ENCODE measurements around the gene MYO15B. TPM values are rescaled to one million over a fixed set of nuclear protein-coding genes. Genes with fewer than 3 reads are reported as not detected.

The MYO15B gene
- total and polyA plus RNA-seq, 2 donors (not counting 1 experiment from before 2014, with no cell fraction given) = 452 to 1,019 TPM

DNA sequence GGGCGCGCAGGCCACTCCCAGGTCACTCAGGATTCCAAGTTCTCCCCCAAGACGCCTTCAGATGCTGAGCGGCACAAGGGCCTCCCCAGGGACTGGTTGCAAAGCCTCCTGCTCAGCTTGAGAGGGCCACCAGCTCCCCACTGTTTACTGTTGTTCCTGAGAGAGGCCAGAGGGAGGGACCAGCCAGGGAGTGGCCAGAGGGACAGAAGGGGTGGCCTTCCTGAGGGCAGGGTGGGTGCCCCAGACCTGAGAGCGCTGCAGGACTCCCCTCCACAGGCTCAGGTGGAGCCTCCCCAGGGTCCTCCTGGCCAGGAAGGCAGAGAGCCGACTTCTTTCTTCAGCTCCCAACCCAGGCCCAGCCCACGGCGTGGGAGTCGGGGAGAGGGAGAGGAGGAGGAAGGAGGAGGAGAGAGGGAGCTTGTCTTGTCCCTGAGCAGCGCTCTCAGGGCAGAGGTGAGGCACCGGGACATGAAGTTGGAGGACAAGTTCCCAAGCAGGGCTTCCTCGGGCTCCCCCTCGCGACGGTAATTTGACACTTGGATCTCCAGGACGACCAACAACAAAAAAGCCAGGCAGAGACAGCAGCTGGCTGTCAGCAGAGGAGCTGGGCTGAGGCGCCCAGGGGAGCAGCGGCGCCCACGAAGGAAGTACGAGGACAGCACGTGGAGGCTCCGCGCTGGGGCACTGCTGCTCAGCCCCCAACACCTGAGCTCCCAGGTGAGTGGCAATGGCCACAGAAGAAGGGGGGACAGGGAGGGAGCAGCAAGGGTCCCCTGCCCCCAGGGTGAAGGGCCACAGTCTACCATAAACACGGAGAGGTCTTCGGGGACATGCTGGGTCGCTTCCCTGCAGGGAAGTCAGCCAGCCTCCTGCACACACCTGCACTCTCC is 46.1 kb downstream of the MYO15B start:
- Histone ChIP-seq H2AFZ (ENCODE audit: insufficient read depth, low read depth, low read length, poor library complexity, severe bottlenecking) (peak overlapping the region; percentile 36), H4K20me1 (ENCODE audit: control insufficient read depth, insufficient read depth, low read length, poor library complexity, severe bottlenecking) (peaks cover 9% of the 10 kb centered on the region), H3K4me1 (ENCODE audit: control insufficient read depth in 2 of 2, insufficient read depth in 2 of 2, low read length in 2 of 2) (peaks cover 9 to 18% of the 10 kb centered on the region in 2 donors), H3K4me3 (ENCODE audit: control extremely low read depth in 1 of 5, extremely low read depth in 1 of 5, insufficient read depth in 1 of 5, low read depth in 2 of 5, low read length in 4 of 5) (no peak overlapping the region), H3K36me3 (replicated peaks in 1 of 2; ENCODE audit: control extremely low read depth in 1 of 2, control insufficient read depth in 1 of 2, extremely low read depth in 1 of 2, insufficient read depth in 2 of 2, low read length in 1 of 2) (peaks cover 0 to 4% of the 10 kb centered on the region in 2 experiments), H3K27ac (ENCODE audit: low read length in 2 of 2) (no peak overlapping the region), H3K27me3 (replicated peaks in 1 of 4; ENCODE audit: control extremely low read depth in 1 of 4, control insufficient read depth in 3 of 4, insufficient read depth in 4 of 4, low read length in 3 of 4) (no peaks in the 10 kb centered on the region), H3K4me2 (replicated peaks; ENCODE audit: low read depth, low read length, poor library complexity, severe bottlenecking) (peak overlapping the region; percentile 68), H3K9me3 (ENCODE audit: control extremely low read depth in 1 of 3, control insufficient read depth in 2 of 3, insufficient read depth in 1 of 3, low read length in 2 of 3) (no peaks in the 10 kb centered on the region), H3K79me2 (ENCODE audit: control insufficient read depth, insufficient read depth, low read length) (no peaks in the 10 kb centered on the region), H3K9ac (ENCODE audit: low read length) (no peak overlapping the region)
- TF ChIP-seq EZH2 (IDR thresholded peaks at IDR 0.05; ENCODE audit: borderline replicate concordance, insufficient read depth, low read depth, low read length, poor library complexity, severe bottlenecking) (no peak), CTCF (IDR thresholded peaks at IDR 0.05) (peak; percentile 29)
- peak; percentile 32 for ATAC-seq (ENCODE audit: low read depth)
- ChIA-PET CTCF (interaction anchor here (0.8 to 19.7 kb wide), 41 partner anchors 10 to 676 kb away, joined by 3 to 389 read pairs (median 6); partner anchors contain the start of genes GALK1, RECQL5, SAP30BP and TMEM94), POLR2A (interaction anchor here (1.0 to 1.2 kb wide), 4 partner anchors 33 to 120 kb away, joined by 3 to 8 read pairs (median 4); partner anchors contain the start of genes RECQL5 and SAP30BP)
- Mint-ChIP-seq H3K27ac (no peak overlapping the region), H3K4me1 (peaks cover 13% of the 10 kb centered on the region), H3K27me3 (no peaks in the 10 kb centered on the region), H3K4me3 (no peak overlapping the region), H3K9me3 (ENCODE audit: insufficient read depth) (no peaks in the 10 kb centered on the region)
- intact Hi-C loops (cut with micrococcal nuclease) = loop anchor here (1.0 to 2.0 kb wide), 4 partner anchors 19 to 207 kb away; no protein-coding TSS in a partner anchor
- DNase-seq = peak; percentile 69
- WGBS (ENCODE audit: insufficient coverage) = 22% methylated on average over 23 of the region's 27 CpGs

- intact Hi-C loops (cut with micrococcal nuclease) = no loop called here
- Histone ChIP-seq H3K27me3 (replicated peaks in 1 of 4; ENCODE audit: control extremely low read depth in 1 of 4, control insufficient read depth in 3 of 4, insufficient read depth in 4 of 4, low read length in 3 of 4) (no peaks in the 10 kb centered on the region), H3K4me2 (replicated peaks; ENCODE audit: low read depth, low read length, poor library complexity, severe bottlenecking) (no peak overlapping the region), H4K20me1 (ENCODE audit: control insufficient read depth, insufficient read depth, low read length, poor library complexity, severe bottlenecking) (peaks cover 9% of the 10 kb centered on the region), H3K9ac (ENCODE audit: low read length) (no peak overlapping the region), H3K4me3 (ENCODE audit: control extremely low read depth in 1 of 5, extremely low read depth in 1 of 5, insufficient read depth in 1 of 5, low read depth in 2 of 5, low read length in 4 of 5) (no peak overlapping the region), H3K27ac (ENCODE audit: low read length in 2 of 2) (no peak overlapping the region), H3K4me1 (ENCODE audit: control insufficient read depth in 2 of 2, insufficient read depth in 2 of 2, low read length in 2 of 2) (peaks cover 9 to 18% of the 10 kb centered on the region in 2 donors), H2AFZ (ENCODE audit: insufficient read depth, low read depth, low read length, poor library complexity, severe bottlenecking) (no peak overlapping the region), H3K9me3 (ENCODE audit: control extremely low read depth in 1 of 3, control insufficient read depth in 2 of 3, insufficient read depth in 1 of 3, low read length in 2 of 3) (no peaks in the 10 kb centered on the region), H3K36me3 (replicated peaks in 1 of 2; ENCODE audit: control extremely low read depth in 1 of 2, control insufficient read depth in 1 of 2, extremely low read depth in 1 of 2, insufficient read depth in 2 of 2, low read length in 1 of 2) (peaks cover 0 to 4% of the 10 kb centered on the region in 2 experiments), H3K79me2 (ENCODE audit: control insufficient read depth, insufficient read depth, low read length) (no peaks in the 10 kb centered on the region)
- CTCF ChIA-PET = interaction anchor here (0.9 to 19.7 kb wide), 20 partner anchors 9 to 208 kb away, joined by 3 to 389 read pairs (median 13); partner anchors contain the start of gene GALK1
- Mint-ChIP-seq H3K9me3 (ENCODE audit: insufficient read depth) (no peaks in the 10 kb centered on the region), H3K27ac (no peak overlapping the region), H3K4me1 (peaks cover 13% of the 10 kb centered on the region), H3K27me3 (no peaks in the 10 kb centered on the region), H3K4me3 (no peak overlapping the region)
- DNase-seq (no peak), ATAC-seq (ENCODE audit: low read depth) (no peak)
- 87% methylated on average over 9 of the region's 9 CpGs for WGBS (ENCODE audit: insufficient coverage)
- TF ChIP-seq CTCF (IDR thresholded peaks at IDR 0.05) = no peak
- no peak for TF ChIP-seq EZH2 (IDR thresholded peaks at IDR 0.05; ENCODE audit: borderline replicate concordance, insufficient read depth, low read depth, low read length, poor library complexity, severe bottlenecking)
- POLR2A ChIA-PET = interaction anchor here (1.0 kb wide), 1 partner anchor 119 kb away, joined by 8 read pairs; no protein-coding TSS in a partner anchor
Observed at GRCh38 chr17:75634376-75634740, 46.8 kb downstream of the MYO15B start.
